Measurements from ENCODE around the gene SLCO1A2.

Gene SLCO1A2

DNA sequence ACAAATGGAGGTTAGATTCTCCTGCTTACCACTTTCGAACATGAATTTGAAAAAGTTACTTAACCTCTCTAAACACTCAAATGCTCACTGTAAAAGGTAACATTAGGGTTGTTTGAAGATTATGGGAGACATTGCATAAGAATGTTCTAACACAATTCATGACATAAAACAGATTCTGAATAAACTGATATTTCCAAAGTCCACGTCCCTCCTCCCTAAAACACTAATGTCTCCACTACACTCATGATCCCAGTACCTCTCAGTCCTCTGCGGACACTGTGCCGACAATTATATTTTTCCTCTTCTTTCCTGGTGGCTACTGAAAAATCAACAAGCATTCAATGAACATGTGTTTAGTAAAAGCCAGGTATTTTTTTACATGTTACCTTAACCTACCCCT lies 19.2 kb upstream of the SLCO1A2 start:
- H3K4me3 ChIP-seq (ENCODE audit: low read depth in 1 of 2, low read length in 2 of 2), result no peak overlapping the region

GRCh38 chr12:21353487-21353886 lies 18.8 kb upstream of the SLCO1A2 start:
- Histone ChIP-seq H3K9me3 (ENCODE audit: control insufficient read depth in 1 of 2, low read length in 2 of 2) (no peaks in the 10 kb centered on the region), H3K27ac (ENCODE audit: low read depth, low read length) (no peak overlapping the region), H3K4me3 (ENCODE audit: low read depth in 1 of 2, low read length in 2 of 2) (no peak overlapping the region), H3K27me3 (ENCODE audit: control insufficient read depth in 1 of 2, insufficient read depth in 2 of 2, low read length in 2 of 2) (no peaks in the 10 kb centered on the region), H3K9ac (ENCODE audit: low read depth in 1 of 2, low read length in 2 of 2) (no peak overlapping the region), H3K4me1 (ENCODE audit: control insufficient read depth in 1 of 2, insufficient read depth in 2 of 2, low read length in 2 of 2) (no peaks in the 10 kb centered on the region), H3K36me3 (ENCODE audit: control insufficient read depth in 1 of 2, insufficient read depth in 2 of 2, low read length in 2 of 2) (no peaks in the 10 kb centered on the region)

More for the DNA sequence above, 19.2 kb upstream of the SLCO1A2 start:
- no peaks in the 10 kb centered on the region for H3K4me1 ChIP-seq (ENCODE audit: control insufficient read depth in 1 of 2, insufficient read depth in 2 of 2, low read length in 2 of 2)
- H3K9ac ChIP-seq (ENCODE audit: low read depth in 1 of 2, low read length in 2 of 2), result no peak overlapping the region
- H3K9me3 ChIP-seq (ENCODE audit: control insufficient read depth in 1 of 2, low read length in 2 of 2), result no peaks in the 10 kb centered on the region
- H3K36me3 ChIP-seq (ENCODE audit: control insufficient read depth in 1 of 2, insufficient read depth in 2 of 2, low read length in 2 of 2), result no peaks in the 10 kb centered on the region
- no peak overlapping the region for H3K27ac ChIP-seq (ENCODE audit: low read depth, low read length)
- no peaks in the 10 kb centered on the region for H3K27me3 ChIP-seq (ENCODE audit: control insufficient read depth in 1 of 2, insufficient read depth in 2 of 2, low read length in 2 of 2)

DNA sequence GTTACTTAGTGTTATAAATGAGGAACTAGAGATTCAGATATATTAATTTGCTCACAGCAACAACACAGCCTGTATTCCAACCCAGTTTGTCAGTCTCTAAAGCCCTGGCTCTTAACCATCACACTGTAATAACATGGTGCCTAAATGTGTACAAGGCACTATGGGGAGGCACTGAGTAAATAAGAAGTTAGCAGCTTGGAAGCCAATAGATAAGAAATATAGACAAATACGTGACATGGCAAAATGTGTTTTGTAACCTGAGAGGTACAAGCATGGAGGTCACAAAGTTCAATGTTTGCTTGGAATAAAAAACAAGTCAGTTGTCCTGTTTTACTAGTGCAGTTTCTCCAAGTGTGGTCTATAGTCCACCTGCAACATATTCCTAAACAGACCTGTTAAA lies 16.3 kb upstream of the SLCO1A2 start:
- Histone ChIP-seq H3K9ac (ENCODE audit: low read depth in 1 of 2, low read length in 2 of 2) (no peak overlapping the region), H3K36me3 (ENCODE audit: control insufficient read depth in 1 of 2, insufficient read depth in 2 of 2, low read length in 2 of 2) (no peaks in the 10 kb centered on the region)

DNA sequence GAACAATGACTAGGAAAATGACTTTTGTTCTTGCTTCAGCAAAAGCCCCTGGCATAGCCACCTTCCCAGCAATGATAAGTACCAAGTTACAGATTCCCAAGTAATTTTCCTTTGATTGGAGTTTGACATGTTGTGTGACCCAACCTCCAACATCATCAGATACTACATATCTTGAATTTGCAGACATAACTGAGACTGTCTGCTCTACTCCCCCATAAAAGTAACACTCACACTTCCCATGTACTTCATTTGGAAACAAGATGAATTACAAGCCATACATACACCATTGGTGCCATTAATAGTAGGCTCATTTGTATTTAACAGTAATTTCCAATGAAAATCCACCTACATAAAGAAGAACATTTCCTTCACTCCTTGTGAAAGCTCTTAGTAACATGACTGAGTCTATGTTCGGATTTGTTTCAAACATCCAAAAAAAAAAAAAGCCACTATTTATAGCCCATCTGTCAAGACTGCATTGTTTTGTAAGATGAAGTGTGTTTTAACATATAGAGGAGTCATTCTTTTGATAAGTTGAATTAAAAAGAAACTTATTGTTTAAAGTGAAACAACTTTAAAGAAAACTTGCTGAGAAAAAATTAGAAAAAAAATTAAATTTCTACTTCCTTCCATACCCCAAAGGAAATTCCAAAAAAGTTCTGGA lies 12.0 kb upstream of the SLCO1A2 start:
- Histone ChIP-seq H3K9me3 (ENCODE audit: control insufficient read depth in 1 of 2, low read length in 2 of 2) (no peaks in the 10 kb centered on the region), H3K4me1 (ENCODE audit: control insufficient read depth in 1 of 2, insufficient read depth in 2 of 2, low read length in 2 of 2) (no peaks in the 10 kb centered on the region)

More for the DNA sequence above, 16.3 kb upstream of the SLCO1A2 start:
- Histone ChIP-seq H3K4me1 (ENCODE audit: control insufficient read depth in 1 of 2, insufficient read depth in 2 of 2, low read length in 2 of 2) (no peaks in the 10 kb centered on the region), H3K4me3 (ENCODE audit: low read depth in 1 of 2, low read length in 2 of 2) (no peak overlapping the region), H3K27me3 (ENCODE audit: control insufficient read depth in 1 of 2, insufficient read depth in 2 of 2, low read length in 2 of 2) (no peaks in the 10 kb centered on the region), H3K27ac (ENCODE audit: low read depth, low read length) (no peak overlapping the region), H3K9me3 (ENCODE audit: control insufficient read depth in 1 of 2, low read length in 2 of 2) (no peaks in the 10 kb centered on the region)

GRCh38 chr12:21343636-21344035 lies 8.9 kb upstream of the SLCO1A2 start:
- H3K4me3 ChIP-seq (ENCODE audit: low read depth in 1 of 2, low read length in 2 of 2), result no peak overlapping the region
- H3K9ac ChIP-seq (ENCODE audit: low read depth in 1 of 2, low read length in 2 of 2), result no peak overlapping the region
- H3K9me3 ChIP-seq (ENCODE audit: control insufficient read depth in 1 of 2, low read length in 2 of 2), result no peaks in the 10 kb centered on the region
- H3K4me1 ChIP-seq (ENCODE audit: control insufficient read depth in 1 of 2, insufficient read depth in 2 of 2, low read length in 2 of 2), result no peaks in the 10 kb centered on the region
- no peaks in the 10 kb centered on the region for H3K27me3 ChIP-seq (ENCODE audit: control insufficient read depth in 1 of 2, insufficient read depth in 2 of 2, low read length in 2 of 2)
- H3K36me3 ChIP-seq (ENCODE audit: control insufficient read depth in 1 of 2, insufficient read depth in 2 of 2, low read length in 2 of 2), result no peaks in the 10 kb centered on the region
- no peak overlapping the region for H3K27ac ChIP-seq (ENCODE audit: low read depth, low read length)

More for the DNA sequence above, 12.0 kb upstream of the SLCO1A2 start:
- Histone ChIP-seq H3K36me3 (ENCODE audit: control insufficient read depth in 1 of 2, insufficient read depth in 2 of 2, low read length in 2 of 2) (no peaks in the 10 kb centered on the region), H3K9ac (ENCODE audit: low read depth in 1 of 2, low read length in 2 of 2) (no peak overlapping the region), H3K4me3 (ENCODE audit: low read depth in 1 of 2, low read length in 2 of 2) (no peak overlapping the region), H3K27me3 (ENCODE audit: control insufficient read depth in 1 of 2, insufficient read depth in 2 of 2, low read length in 2 of 2) (no peaks in the 10 kb centered on the region), H3K27ac (ENCODE audit: low read depth, low read length) (no peak overlapping the region)

GRCh38 chr12:21341769-21342168 lies 7.1 kb upstream of the SLCO1A2 start:
- H3K27me3 ChIP-seq (ENCODE audit: control insufficient read depth in 1 of 2, insufficient read depth in 2 of 2, low read length in 2 of 2), result no peaks in the 10 kb centered on the region
- H3K4me3 ChIP-seq (ENCODE audit: low read depth in 1 of 2, low read length in 2 of 2), result no peak overlapping the region
- H3K9ac ChIP-seq (ENCODE audit: low read depth in 1 of 2, low read length in 2 of 2), result no peak overlapping the region
- H3K9me3 ChIP-seq (ENCODE audit: control insufficient read depth in 1 of 2, low read length in 2 of 2), result no peaks in the 10 kb centered on the region
- H3K36me3 ChIP-seq (ENCODE audit: control insufficient read depth in 1 of 2, insufficient read depth in 2 of 2, low read length in 2 of 2), result no peaks in the 10 kb centered on the region
- H3K27ac ChIP-seq (ENCODE audit: low read depth, low read length), result no peak overlapping the region
- H3K4me1 ChIP-seq (ENCODE audit: control insufficient read depth in 1 of 2, insufficient read depth in 2 of 2, low read length in 2 of 2), result no peaks in the 10 kb centered on the region

GRCh38 chr12:21340403-21340802 lies 5.7 kb upstream of the SLCO1A2 start:
- H3K36me3 ChIP-seq (ENCODE audit: control insufficient read depth in 1 of 2, insufficient read depth in 2 of 2, low read length in 2 of 2), result no peaks in the 10 kb centered on the region
- no peak overlapping the region for H3K9ac ChIP-seq (ENCODE audit: low read depth in 1 of 2, low read length in 2 of 2)
- H3K4me1 ChIP-seq (ENCODE audit: control insufficient read depth in 1 of 2, insufficient read depth in 2 of 2, low read length in 2 of 2), result no peaks in the 10 kb centered on the region
- no peak overlapping the region for H3K4me3 ChIP-seq (ENCODE audit: low read depth in 1 of 2, low read length in 2 of 2)
- H3K27ac ChIP-seq (ENCODE audit: low read depth, low read length), result no peak overlapping the region
- H3K27me3 ChIP-seq (ENCODE audit: control insufficient read depth in 1 of 2, insufficient read depth in 2 of 2, low read length in 2 of 2), result no peaks in the 10 kb centered on the region
- no peaks in the 10 kb centered on the region for H3K9me3 ChIP-seq (ENCODE audit: control insufficient read depth in 1 of 2, low read length in 2 of 2)

GRCh38 chr12:21339921-21340320 lies 5.2 kb upstream of the SLCO1A2 start:
- H3K9ac ChIP-seq (ENCODE audit: low read depth in 1 of 2, low read length in 2 of 2), result no peak overlapping the region
- no peak overlapping the region for H3K4me3 ChIP-seq (ENCODE audit: low read depth in 1 of 2, low read length in 2 of 2)
- no peaks in the 10 kb centered on the region for H3K4me1 ChIP-seq (ENCODE audit: control insufficient read depth in 1 of 2, insufficient read depth in 2 of 2, low read length in 2 of 2)
- H3K36me3 ChIP-seq (ENCODE audit: control insufficient read depth in 1 of 2, insufficient read depth in 2 of 2, low read length in 2 of 2), result no peaks in the 10 kb centered on the region
- H3K9me3 ChIP-seq (ENCODE audit: control insufficient read depth in 1 of 2, low read length in 2 of 2), result no peaks in the 10 kb centered on the region
- no peaks in the 10 kb centered on the region for H3K27me3 ChIP-seq (ENCODE audit: control insufficient read depth in 1 of 2, insufficient read depth in 2 of 2, low read length in 2 of 2)
- H3K27ac ChIP-seq (ENCODE audit: low read depth, low read length), result no peak overlapping the region

DNA sequence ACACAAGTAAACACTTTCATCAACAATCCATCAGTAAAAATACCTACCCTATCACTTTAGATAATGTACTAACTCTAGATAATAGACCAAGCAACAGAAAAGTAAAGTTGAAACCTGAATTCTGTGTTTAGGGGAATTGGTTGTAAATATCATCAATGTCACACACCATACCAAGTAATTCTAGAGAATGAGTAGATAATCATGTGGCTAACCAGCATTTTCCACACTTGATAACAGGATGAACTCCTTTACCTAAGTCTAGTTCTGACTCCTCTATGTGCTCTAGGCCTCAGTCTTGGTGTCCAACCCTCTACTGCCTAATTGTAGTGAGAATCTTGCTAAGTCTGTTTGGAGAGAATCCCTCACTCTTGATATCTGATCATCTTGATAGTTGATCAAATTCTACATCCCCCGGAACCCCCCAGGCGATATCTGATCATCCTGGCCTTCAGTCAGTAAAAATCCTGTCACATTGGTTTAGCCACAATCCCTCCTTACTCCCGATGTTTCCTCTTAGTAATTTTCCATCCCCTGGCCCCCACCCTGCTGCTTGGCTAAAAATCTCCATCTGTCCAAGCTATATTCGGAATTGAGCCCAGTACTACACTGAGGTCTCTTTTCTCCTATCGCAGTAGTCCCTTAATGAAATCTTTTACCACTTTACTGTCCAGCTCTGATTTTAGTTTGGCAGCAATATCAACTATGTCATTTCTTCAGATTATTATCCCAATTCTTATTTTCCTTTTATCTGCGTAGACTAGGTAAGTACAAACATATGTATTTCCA lies 3.4 kb upstream of the SLCO1A2 start:
- Histone ChIP-seq H3K9ac (ENCODE audit: low read depth in 1 of 2, low read length in 2 of 2) (no peak overlapping the region), H3K27ac (ENCODE audit: low read depth, low read length) (no peak overlapping the region), H3K36me3 (ENCODE audit: control insufficient read depth in 1 of 2, insufficient read depth in 2 of 2, low read length in 2 of 2) (no peaks in the 10 kb centered on the region), H3K4me1 (ENCODE audit: control insufficient read depth in 1 of 2, insufficient read depth in 2 of 2, low read length in 2 of 2) (no peaks in the 10 kb centered on the region), H3K27me3 (ENCODE audit: control insufficient read depth in 1 of 2, insufficient read depth in 2 of 2, low read length in 2 of 2) (no peaks in the 10 kb centered on the region), H3K9me3 (ENCODE audit: control insufficient read depth in 1 of 2, low read length in 2 of 2) (no peaks in the 10 kb centered on the region), H3K4me3 (ENCODE audit: low read depth in 1 of 2, low read length in 2 of 2) (no peak overlapping the region)

DNA sequence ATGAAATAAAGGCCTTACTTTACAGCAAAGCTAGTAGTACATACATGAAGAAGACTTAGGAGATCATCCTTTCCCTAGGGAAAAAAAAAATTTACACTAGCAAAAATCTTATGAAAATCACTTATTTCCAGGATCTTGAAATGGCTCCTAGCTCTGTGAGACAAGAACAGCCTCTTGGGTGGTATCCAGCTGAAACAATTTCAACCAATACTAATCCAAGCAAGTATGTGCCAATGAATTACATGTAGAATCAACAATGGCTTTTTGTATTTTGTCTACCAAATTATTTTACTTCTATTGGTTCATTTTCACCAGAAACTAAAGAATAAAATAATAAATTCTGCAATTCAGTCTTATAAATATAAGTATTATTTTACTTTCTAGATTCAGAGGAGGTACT lies 2.7 kb upstream of the SLCO1A2 start:
- Histone ChIP-seq H3K9me3 (ENCODE audit: control insufficient read depth in 1 of 2, low read length in 2 of 2) (no peaks in the 10 kb centered on the region), H3K27ac (ENCODE audit: low read depth, low read length) (no peak overlapping the region), H3K36me3 (ENCODE audit: control insufficient read depth in 1 of 2, insufficient read depth in 2 of 2, low read length in 2 of 2) (no peaks in the 10 kb centered on the region), H3K9ac (ENCODE audit: low read depth in 1 of 2, low read length in 2 of 2) (no peak overlapping the region), H3K4me3 (ENCODE audit: low read depth in 1 of 2, low read length in 2 of 2) (no peak overlapping the region), H3K27me3 (ENCODE audit: control insufficient read depth in 1 of 2, insufficient read depth in 2 of 2, low read length in 2 of 2) (no peaks in the 10 kb centered on the region), H3K4me1 (ENCODE audit: control insufficient read depth in 1 of 2, insufficient read depth in 2 of 2, low read length in 2 of 2) (no peaks in the 10 kb centered on the region)

Data from duodenal mucosa (tissue), 2 donors.